Measurements from ENCODE around the gene SLC16A12. TPM values are rescaled to one million over a fixed set of nuclear protein-coding genes. Genes with fewer than 3 reads are reported as not detected.
"Not testable (repeated sequence)": the region's sequence is repeated elsewhere in the genome, so short reads cannot be mapped to it uniquely, and the experiment has no call there.

The SLC16A12 gene
- total RNA-seq, 3 donors from 2014 or later = not detected

DNA sequence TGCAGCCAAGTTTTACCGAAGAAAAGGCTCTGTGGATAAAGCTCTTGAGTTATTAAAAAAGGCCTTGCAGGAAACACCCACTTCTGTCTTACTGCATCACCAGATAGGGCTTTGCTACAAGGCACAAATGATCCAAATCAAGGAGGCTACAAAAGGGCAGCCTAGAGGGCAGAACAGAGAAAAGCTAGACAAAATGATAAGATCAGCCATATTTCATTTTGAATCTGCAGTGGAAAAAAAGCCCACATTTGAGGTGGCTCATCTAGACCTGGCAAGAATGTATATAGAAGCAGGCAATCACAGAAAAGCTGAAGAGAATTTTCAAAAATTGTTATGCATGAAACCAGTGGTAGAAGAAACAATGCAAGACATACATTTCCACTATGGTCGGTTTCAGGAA, 132.4 kb downstream of the SLC16A12 start:
- ATAC-seq (no peak), DNase-seq (no peak)
- Mint-ChIP-seq H3K27me3 (ENCODE audit: low read depth) (no peaks in the 10 kb centered on the region), H3K36me3 (ENCODE audit: insufficient read depth) (peaks cover 39% of the 10 kb centered on the region), H3K4me1 (ENCODE audit: low read depth) (peaks cover 23% of the 10 kb centered on the region), H3K9me3 (no peaks in the 10 kb centered on the region), H3K4me3 (no peak overlapping the region)

DNA sequence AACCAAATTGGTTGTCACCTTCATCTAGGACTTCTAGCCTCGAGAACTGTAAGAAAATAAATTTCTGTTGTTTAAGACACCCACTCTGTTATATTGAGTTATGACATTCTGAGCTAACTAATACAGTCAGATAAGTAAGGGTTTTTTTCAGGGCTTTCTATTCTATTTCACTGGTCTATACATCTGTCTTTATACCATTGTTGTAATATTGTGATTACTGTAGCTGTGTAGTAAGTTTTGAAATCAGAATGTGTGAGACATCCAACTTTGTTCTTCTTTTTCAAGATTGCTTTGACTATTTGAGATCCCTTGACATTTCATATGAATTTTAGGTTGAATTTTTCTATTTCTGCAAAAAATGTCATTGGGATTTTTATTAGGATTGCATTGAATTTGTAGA, 135.4 kb downstream of the SLC16A12 start:
- ATAC-seq = no peak
- no peak for DNase-seq
- H3K9me3 Mint-ChIP-seq = no peaks in the 10 kb centered on the region
- H3K4me3 Mint-ChIP-seq = no peak overlapping the region
- H3K36me3 Mint-ChIP-seq (ENCODE audit: insufficient read depth) = peaks cover 49% of the 10 kb centered on the region
- H3K4me1 Mint-ChIP-seq (ENCODE audit: low read depth) = peaks cover 39% of the 10 kb centered on the region
- H3K27me3 Mint-ChIP-seq (ENCODE audit: low read depth) = no peaks in the 10 kb centered on the region

GRCh38 chr10:89398003-89398749, 137.2 kb downstream of the SLC16A12 start:
- ATAC-seq = no peak

DNA sequence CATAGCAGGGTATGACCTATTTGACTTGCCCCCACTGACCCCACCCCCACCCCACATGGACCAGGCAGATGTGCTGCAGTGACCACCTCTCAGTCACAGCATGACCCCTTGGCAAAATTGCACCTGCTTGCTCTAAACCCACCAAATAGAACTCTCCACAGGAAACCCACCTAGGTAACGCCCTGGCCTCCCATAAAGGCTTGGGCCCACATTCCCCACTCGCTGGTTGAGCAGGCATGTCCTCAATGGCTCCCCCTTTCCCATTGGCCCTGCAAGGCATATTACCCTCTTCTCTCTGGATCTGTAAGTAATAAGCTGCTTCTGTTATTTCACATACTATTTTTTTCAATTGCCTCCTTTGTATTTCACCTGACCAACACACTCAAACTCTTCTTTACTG, 140.3 kb downstream of the SLC16A12 start:
- no peak for ATAC-seq

More at GRCh38 chr10:89398003-89398749, 137.2 kb downstream of the SLC16A12 start:
- H3K36me3 Mint-ChIP-seq (ENCODE audit: insufficient read depth) = peaks cover 40% of the 10 kb centered on the region
- H3K4me1 Mint-ChIP-seq (ENCODE audit: low read depth) = peaks cover 51% of the 10 kb centered on the region
- H3K4me3 Mint-ChIP-seq = no peak overlapping the region
- no peaks in the 10 kb centered on the region for H3K27me3 Mint-ChIP-seq (ENCODE audit: low read depth)
- no peaks in the 10 kb centered on the region for H3K9me3 Mint-ChIP-seq
- DNase-seq = no peak

DNA sequence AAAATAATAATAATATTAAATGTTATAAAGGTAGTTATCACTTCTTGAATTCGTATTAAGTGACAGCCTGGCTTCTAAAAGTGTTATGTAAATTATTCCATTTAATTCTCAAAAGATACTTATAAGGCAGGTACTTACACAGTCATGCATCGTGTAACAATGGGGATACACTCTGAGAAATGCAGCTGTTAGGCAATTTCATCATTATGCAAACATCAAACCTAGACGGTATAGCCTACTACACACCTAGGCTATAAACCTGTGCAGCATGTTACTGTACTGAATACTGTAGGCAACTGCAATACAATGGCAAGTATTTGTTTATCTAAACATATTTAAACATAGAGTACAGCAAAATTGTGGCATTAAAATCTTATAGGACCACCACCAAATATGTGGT, 141.5 kb downstream of the SLC16A12 start:
- Mint-ChIP-seq H3K36me3 (ENCODE audit: insufficient read depth) (peaks cover 20% of the 10 kb centered on the region), H3K9me3 (no peaks in the 10 kb centered on the region), H3K4me3 (peak overlapping the region; percentile 82), H3K4me1 (ENCODE audit: low read depth) (peaks cover 49% of the 10 kb centered on the region), H3K27me3 (ENCODE audit: low read depth) (no peaks in the 10 kb centered on the region)
- no peak for ATAC-seq
- no peak for DNase-seq

More for the DNA sequence above, 140.3 kb downstream of the SLC16A12 start:
- no peak for DNase-seq
- no peaks in the 10 kb centered on the region for H3K9me3 Mint-ChIP-seq
- H3K4me1 Mint-ChIP-seq (ENCODE audit: low read depth) = peaks cover 60% of the 10 kb centered on the region
- no peaks in the 10 kb centered on the region for H3K27me3 Mint-ChIP-seq (ENCODE audit: low read depth)
- H3K36me3 Mint-ChIP-seq (ENCODE audit: insufficient read depth) = peaks cover 27% of the 10 kb centered on the region
- peak overlapping the region; percentile 17 for H3K4me3 Mint-ChIP-seq

DNA sequence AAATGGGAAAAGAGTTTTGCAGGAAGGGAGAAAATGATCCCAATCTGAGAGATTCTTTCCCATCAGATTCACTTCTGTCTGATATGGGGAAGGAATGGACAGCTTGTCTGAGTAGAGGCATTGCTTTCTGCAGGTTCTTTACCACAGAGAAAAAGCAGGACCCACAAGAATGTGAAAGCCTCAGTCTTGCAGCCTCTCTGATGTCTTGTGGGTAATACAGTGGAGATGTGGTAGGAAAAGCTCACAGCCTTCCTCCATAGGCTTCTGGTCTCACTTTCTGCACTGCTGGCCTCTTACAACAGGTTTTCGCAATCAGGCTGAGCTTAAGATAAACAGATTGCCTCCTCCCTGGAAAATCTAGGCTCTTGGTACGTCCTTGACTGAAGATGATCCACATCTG, 142.4 kb downstream of the SLC16A12 start:
- H3K36me3 Mint-ChIP-seq (ENCODE audit: insufficient read depth) = peaks cover 10% of the 10 kb centered on the region
- ATAC-seq (no peak), DNase-seq (no peak)
- H3K4me3 Mint-ChIP-seq = peak overlapping the region; percentile 82
- H3K4me1 Mint-ChIP-seq (ENCODE audit: low read depth) = peaks cover 39% of the 10 kb centered on the region
- no peaks in the 10 kb centered on the region for H3K9me3 Mint-ChIP-seq
- H3K27me3 Mint-ChIP-seq (ENCODE audit: low read depth) = no peaks in the 10 kb centered on the region

DNA sequence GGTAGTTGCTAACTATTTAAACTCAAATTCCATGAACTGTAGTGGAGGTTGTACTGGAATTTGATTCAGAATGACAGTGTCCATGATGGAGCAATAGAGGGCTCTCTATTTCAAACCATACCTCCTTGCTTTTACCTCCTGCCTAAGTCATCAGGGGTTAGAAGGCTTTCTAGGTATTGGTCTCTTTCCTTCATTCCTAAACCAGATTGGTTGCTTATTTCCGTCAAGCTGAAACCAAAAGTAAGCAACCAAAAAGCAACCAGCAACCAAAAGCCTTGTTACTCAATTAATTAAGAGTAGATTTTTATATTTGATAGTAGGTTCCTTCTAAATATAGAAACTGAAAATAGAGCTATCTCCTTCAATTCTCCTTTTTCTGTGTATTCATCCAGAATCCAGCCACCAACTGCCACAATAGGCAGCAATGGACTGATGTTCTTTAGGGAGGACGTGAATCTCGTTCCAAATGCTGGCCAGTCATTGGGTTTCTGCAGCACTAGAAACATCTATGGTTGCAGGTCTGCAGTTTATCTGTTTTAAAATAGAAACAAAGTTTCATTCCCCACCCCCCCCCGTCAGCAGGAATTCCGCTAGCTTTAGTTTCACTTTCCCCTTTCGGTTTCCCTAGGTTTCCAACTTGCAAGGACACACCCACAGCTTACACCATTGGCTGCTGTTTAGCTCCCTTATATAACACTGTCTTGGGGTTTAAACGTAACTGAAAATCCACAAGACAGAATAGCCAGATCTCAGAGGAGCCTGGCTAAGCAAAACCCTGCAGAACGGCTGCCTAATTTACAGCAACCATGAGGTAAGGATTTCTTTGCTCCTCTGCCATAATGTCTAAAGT, 143.3 kb downstream of the SLC16A12 start, which contains the start of gene IFIT1:
TSS of gene IFIT1 (plus strand) at position 717 of the 850 bp plus-strand sequence. CDS start at position 807, 90 bp downstream.
- Mint-ChIP-seq H3K9me3 (no peaks in the 10 kb centered on the region), H3K4me1 (ENCODE audit: low read depth) (peaks cover 38% of the 10 kb centered on the region), H3K36me3 (ENCODE audit: insufficient read depth) (peaks cover 8% of the 10 kb centered on the region), H3K4me3 (peak within 1 kb of the TSS; percentile 82), H3K27me3 (ENCODE audit: low read depth) (no peaks in the 10 kb centered on the region)
- peak; percentile 30 for DNase-seq
- ATAC-seq = peak; percentile 83

GRCh38 chr10:89391226-89391576, 144.2 kb downstream of the SLC16A12 start:
- not testable (repeated sequence) for DNase-seq; H3K27me3 Mint-ChIP-seq (ENCODE audit: low read depth); H3K9me3 Mint-ChIP-seq; H3K36me3 Mint-ChIP-seq (ENCODE audit: insufficient read depth); H3K4me3 Mint-ChIP-seq; ATAC-seq
- peaks cover 31% of the 10 kb centered on the region for H3K4me1 Mint-ChIP-seq (ENCODE audit: low read depth)

GRCh38 chr10:89390476-89391225, 144.7 kb downstream of the SLC16A12 start:
- no peak for DNase-seq
- Mint-ChIP-seq H3K27me3 (ENCODE audit: low read depth) (no peaks in the 10 kb centered on the region), H3K4me1 (ENCODE audit: low read depth) (peaks cover 30% of the 10 kb centered on the region), H3K36me3 (ENCODE audit: insufficient read depth) (peaks cover 6% of the 10 kb centered on the region), H3K4me3 (no peak overlapping the region), H3K9me3 (no peaks in the 10 kb centered on the region)
- ATAC-seq = no peak

GRCh38 chr10:89389254-89389653, 146.1 kb downstream of the SLC16A12 start:
- no peaks in the 10 kb centered on the region for H3K9me3 Mint-ChIP-seq
- H3K36me3 Mint-ChIP-seq (ENCODE audit: insufficient read depth) = no peaks in the 10 kb centered on the region
- DNase-seq = no peak
- no peak overlapping the region for H3K4me3 Mint-ChIP-seq
- peaks cover 22% of the 10 kb centered on the region for H3K4me1 Mint-ChIP-seq (ENCODE audit: low read depth)
- H3K27me3 Mint-ChIP-seq (ENCODE audit: low read depth) = no peaks in the 10 kb centered on the region
- no peak for ATAC-seq

DNA sequence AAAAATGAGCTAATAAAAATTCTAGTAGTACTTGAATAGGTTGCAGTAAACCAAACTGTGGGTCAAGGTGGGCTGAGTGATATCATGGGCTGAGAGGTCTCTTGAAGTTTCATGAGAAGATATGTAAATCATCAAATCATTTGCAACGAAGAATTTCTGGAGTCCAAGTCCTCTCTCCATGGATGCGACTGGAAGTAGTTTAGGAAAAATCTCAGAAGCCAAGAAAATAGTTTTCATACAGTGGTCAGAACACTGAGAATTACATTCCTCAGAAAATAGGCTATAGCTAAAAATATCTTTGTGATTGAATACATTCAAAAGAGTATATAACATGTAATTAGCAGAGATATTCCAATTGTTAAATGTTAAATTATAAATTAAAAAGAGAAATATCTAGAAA, 146.6 kb downstream of the SLC16A12 start:
- DNase-seq (no peak), ATAC-seq (no peak)
- Mint-ChIP-seq H3K36me3 (ENCODE audit: insufficient read depth) (no peaks in the 10 kb centered on the region), H3K9me3 (no peaks in the 10 kb centered on the region), H3K4me3 (no peak overlapping the region), H3K4me1 (ENCODE audit: low read depth) (peaks cover 17% of the 10 kb centered on the region), H3K27me3 (ENCODE audit: low read depth) (no peaks in the 10 kb centered on the region)

GRCh38 chr10:89384474-89385340, 150.7 kb downstream of the SLC16A12 start:
- no peak for DNase-seq
- Mint-ChIP-seq H3K27me3 (ENCODE audit: low read depth) (no peaks in the 10 kb centered on the region), H3K36me3 (ENCODE audit: insufficient read depth) (no peaks in the 10 kb centered on the region), H3K4me1 (ENCODE audit: low read depth) (peaks cover 2% of the 10 kb centered on the region), H3K9me3 (no peaks in the 10 kb centered on the region), H3K4me3 (no peak overlapping the region)
- no peak for ATAC-seq

DNA sequence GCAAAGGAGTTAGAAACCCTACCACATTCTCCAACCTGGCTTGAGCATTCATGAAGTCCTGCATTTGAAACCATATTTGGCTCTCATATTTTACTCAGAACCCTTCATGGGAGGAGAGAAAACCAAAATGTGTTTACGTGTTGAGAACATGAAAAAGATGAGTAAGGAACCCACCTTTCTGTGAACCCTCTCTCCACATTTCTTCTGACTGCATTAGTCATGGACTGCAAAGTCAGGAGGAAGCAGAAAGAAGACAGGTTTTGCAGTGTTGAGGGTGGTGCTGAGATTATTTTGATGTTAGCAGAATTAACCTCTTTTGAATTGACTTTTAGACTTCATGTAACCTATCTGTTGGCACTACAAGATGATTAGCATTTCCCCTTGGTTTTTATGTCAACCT, 152.6 kb downstream of the SLC16A12 start:
- H3K36me3 Mint-ChIP-seq (ENCODE audit: insufficient read depth) = no peaks in the 10 kb centered on the region
- ATAC-seq (peak; percentile 65 to 71), DNase-seq (no peak)
- no peaks in the 10 kb centered on the region for H3K9me3 Mint-ChIP-seq
- H3K4me3 Mint-ChIP-seq = no peak overlapping the region
- peaks cover 2% of the 10 kb centered on the region for H3K4me1 Mint-ChIP-seq (ENCODE audit: low read depth)
- no peaks in the 10 kb centered on the region for H3K27me3 Mint-ChIP-seq (ENCODE audit: low read depth)

All from activated T-cell treated with anti-CD3 and anti-CD28 coated beads, Interleukin-2, amount 50 U/mL, for 4 hours (primary cell).